GM19240 (cell line): ENCODE data around the gene ACOXL.
"Not testable (repeated sequence)": the region's sequence is repeated elsewhere in the genome, so short reads cannot be mapped to it uniquely, and the experiment has no call there.

ENCODE experiments used
- DNase-seq: peaks from one replicate; pipeline ENCODE4 v3.0.0; 2011; ENCODE audit warnings: low spot score; ENCODE audit not compliant: insufficient read length

The ACOXL gene

DNA sequence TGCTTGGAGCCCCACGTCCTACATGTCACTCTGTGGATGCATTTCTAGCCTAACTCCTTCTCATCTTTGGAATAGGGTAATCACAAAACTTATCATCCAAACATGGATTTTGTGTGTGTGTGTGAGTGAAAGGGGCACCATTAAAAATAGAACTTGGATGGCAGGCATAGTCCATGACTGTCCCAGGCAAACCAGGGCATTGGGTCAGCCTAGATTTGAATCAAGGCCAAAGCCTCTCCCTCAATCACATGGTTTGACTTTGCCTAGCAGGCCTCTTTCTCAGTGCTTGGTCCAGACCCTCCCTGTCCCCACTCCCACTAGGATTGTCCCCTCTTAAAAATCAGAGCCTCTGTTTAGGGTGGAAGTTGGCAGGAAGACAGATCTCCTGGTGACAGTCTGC is 320.9 kb downstream of the ACOXL start:
- no peak for DNase-seq

DNA sequence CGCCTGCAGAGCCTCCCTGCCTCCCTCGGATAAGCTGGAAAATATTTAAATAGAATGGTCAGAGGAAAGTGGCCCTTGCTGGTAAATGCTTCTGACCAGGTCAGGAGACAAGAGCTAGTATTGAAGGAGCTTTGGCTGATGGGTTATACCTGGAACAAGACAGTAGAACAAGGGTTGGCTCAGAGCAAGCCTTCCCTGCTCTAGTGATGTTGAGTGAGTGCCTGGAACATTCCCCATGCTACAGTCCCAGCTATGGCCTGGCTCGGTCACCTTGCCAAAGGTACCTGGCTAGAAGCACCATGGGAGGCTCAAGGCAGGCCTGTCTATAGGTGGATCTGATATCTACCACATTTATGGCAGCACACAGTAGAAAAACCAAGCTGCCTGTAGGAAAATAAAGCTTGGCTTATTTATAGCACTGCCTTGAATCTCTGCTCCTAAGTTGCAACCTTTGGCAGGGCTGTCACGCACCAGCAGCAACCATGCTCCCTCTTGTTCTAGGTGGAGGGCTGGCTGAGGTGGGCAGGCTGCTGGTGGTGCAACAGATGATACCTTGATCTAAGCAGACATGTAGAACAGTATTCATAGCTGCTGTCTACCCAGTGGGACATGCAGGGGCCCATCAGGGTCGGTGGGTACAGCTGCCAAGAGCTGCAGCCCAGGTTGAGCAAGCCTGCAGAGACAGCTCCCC is 321.6 kb downstream of the ACOXL start:
- DNase-seq, result no peak

DNA sequence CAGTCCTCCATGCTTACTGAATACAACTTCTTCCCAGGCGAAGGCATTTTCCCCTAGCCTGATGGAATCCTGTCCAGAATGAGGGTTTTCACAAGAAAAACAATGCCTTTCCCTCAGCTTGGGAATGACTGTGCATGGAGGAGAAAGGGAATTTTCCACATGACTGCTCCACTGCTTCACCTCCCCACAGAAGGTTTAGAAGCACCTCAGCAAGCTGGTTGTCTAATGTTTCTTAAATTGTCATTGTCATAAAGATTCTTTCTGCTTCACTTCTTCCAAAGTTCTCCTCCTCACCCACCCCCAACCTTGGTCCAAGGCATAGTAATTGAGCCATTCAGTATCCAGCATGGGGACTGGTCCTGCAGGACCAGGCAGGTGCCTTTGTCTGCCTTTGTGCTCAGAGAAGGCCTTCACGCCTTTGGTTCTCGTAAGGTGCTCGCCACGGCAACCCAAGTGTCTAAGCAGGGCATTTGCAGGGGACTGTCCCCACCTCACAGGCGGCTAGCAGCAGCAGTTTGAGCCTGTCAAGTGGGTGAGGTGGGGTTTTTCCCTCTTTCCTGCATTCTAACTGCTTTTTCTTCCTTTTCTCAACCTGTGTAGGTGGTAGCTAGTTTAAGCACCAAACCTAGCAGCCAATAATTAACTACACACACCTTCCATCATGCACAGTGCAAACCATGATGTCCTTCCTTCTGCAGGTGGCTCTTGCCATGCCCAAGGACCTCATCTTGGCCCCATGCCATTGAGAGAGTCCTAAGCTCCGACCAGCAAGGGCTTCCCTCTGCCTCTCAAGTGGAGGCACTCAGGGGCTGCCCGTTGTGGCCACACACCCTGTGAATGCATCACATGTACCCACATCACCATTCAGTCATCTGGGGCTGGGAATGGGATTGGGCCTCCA is 322.7 kb downstream of the ACOXL start:
- no peak for DNase-seq

DNA sequence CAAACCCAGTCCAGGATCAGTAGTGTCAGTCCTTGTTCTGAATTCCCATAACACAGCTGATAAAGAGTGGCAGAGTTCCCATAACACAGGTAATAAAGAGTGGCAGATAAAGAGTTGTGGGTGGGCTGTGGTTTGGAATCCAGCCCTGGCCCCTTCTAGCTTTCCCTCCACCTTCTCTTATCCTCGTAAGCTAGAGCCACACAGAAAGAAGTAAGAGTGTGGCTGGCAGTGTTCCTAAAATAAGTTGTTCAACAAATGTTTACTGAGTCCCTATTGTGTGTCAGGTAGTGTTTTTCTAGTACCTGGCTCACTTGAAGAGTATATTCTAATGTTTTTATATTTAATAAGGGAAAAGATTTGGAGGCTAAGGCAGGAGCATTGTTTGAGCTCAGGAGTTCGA is 323.4 kb downstream of the ACOXL start:
- no peak for DNase-seq

DNA sequence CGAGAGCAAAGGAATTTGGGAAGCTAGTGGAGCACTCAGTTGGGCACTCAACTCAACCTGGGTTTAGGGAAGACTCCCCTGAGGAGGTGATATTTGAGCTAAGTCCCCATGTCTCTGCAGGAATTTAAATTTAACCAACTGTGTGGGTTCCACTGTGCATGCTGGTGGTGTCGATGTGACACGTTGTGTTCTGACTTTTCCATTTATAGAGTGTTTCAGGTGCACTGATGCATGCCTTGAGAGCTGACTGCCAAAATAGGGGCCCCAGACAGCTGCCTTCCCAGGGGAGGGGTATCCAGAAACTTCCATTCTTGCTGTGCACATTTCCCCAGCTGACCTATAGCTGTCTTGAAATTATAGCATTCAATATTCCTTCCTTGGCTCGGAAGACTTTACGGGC is 324.7 kb downstream of the ACOXL start:
- DNase-seq, result no peak

DNA sequence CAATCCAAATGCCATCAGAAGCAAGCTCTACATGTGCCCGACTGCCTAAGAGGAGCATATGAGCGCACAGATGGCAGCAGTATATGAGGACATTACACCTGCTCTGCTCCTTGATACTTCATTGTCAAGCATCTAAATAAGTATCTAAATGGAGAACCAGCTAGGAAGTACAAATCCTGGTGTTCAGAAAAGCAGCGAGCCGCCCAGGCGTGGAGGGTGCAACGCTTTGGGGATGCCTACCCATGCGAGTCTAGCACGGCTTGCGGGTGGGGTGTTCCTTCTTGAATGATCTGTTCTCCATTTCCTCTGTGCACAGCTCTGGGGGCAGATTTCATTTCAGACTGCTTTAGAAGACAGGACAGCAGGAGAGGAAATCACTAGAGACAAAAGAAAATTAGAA is 325.3 kb downstream of the ACOXL start:
- DNase-seq, result no peak

DNA sequence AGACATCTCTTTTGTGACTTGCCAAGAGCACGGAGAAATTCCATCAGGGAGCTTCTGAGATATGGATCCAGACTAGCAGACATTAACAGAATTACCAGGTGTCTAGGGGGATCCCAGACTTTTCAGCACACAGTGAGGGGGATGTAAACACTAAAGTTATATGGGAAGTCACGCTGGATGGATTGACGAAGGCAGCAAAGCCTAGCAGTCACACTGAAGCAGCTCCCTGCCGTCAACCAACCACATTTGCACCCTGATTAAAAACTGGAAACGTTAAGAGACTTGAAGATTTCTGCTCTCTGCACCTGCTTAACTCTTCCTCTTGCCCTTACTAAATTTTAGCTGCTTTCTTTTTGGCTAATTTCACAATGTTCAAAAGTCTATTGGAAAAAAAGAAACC is 325.9 kb downstream of the ACOXL start:
- no peak for DNase-seq

DNA sequence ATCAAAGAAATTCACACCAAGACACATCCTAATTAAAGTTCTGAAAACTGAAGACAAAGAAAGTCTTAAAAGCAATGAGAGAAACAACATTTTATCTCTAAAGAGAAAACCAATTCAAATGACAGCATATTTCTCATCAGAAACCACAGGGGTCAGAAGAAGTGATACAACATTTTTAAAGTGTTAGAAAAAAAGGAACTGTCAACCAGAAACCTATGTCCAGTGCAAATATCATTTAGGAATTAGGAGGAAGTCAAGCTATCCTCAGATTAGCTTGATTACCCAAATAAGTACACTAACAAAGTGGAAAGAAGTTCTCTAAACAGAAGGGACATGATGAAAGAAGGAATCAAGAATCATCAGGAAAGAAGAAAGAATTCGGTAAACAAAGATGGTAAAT is 328.8 kb downstream of the ACOXL start:
- DNase-seq, result no peak

DNA sequence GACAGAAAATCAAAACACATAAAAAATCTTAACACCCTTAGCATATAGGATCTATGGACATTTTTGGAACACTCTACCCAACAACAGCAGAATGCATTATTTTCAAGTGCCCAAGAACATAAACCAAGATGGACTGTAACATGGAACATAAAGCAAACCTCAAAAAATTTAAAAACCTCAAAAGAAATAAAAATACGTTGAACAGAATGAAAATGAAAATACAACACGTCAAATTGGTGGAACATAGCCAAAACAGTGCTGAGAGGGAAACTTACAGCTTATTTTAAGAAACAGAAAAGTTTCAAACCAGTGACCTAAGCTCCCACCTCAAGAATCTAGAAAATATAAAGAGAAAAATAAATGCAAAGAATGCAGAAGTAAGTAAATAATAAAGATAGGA is 330.0 kb downstream of the ACOXL start:
- no peak for DNase-seq

DNA sequence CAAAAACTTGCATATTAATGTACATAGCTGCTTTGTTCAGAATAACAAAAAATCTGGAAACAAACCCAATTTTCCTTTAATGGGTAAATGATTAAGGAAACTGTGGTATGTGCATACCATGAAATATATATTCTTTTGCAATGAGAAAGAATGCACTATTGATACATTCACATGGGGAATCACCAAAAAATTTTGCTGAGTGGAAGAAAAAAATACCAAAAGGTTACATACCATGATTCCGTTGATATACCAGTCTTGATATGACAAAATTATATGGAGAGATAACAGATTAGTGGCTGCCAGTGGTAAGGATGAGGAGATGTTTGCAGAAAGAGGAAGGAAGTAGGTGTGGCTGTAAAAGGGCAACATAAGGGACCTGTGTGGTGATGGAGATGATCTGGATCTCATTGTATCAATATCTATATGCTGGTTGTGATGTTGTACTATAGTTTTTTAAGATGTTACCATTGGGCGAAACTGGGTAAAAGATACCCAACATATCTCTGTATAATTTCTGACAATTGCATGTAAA is 333.8 kb downstream of the ACOXL start:
- DNase-seq, result no peak

DNA sequence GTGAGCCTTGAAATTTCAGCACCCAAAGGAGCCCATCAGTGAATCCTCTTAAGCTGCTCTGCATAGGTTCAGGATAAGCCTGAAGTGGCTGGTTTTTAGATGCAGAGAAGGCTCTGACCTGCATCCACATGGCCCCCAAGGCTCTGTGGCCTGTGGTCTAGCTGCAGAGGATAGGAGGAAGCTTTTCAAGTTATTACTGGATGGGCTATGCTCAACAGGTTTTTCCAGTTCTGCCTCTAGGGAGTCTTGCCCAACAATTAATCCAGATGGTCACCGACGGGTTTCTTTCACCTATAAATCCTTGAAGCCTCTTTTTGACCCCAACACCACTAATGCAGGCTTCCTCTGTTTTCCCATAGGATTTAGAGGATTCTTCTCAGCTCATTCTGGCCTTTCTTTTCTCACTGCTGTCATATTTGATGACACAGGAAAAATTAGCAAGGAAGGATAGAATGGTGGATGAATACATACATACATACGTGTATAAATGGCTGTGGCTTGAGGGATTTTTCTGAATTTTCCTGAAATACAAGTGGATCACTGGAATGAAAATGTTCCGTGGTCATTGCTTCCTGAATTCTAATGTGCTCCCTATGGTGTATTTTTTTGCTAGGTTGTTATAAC is 336.2 kb downstream of the ACOXL start:
- no peak for DNase-seq

DNA sequence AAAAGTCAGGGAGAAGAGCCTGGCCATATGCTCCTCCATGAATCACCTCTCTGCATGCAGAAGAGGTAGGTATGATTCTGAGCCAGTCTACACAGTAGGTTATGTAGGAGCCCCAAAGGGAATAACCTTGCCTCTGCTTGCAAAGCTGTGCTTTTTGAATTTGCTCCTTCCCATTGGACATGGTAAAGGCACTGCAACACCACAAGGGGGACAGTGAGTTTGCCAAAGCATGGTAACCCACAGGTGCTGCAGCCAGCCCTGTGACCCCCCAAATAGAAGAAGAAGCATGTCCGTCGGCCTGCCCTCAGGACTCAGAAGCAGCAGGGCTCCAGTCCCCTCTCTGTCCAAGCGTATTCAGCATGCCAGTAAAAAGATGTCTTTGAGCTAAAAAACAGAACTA is 337.3 kb downstream of the ACOXL start:
- no peak for DNase-seq

DNA sequence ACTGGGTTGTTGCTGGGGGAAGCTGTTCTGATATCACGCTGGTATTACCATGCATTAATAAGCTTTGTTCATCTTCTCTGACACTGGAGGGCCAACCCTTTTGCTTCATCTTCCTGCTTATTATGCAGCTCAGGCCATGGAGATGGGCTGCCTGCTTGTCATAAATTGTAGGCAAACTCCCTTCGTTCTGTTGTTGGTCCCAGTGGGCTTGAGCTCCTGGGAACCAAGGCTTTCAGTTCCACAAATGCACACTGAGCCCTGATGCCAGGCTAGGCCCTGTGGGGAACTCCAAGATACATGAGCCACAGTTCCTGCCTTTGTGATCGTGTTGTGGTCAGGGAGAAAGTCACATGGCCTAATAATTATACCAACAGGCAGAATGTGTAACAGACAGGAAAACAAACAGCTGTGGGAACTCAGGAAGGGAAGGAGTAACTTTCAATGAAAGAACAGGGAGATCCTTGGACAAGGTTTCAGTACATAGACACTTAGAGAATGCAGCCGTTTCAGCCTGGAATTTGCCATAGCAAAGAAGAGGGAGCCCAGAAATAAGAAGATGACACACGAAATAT is 339.3 kb downstream of the ACOXL start:
- DNase-seq, result no peak

DNA sequence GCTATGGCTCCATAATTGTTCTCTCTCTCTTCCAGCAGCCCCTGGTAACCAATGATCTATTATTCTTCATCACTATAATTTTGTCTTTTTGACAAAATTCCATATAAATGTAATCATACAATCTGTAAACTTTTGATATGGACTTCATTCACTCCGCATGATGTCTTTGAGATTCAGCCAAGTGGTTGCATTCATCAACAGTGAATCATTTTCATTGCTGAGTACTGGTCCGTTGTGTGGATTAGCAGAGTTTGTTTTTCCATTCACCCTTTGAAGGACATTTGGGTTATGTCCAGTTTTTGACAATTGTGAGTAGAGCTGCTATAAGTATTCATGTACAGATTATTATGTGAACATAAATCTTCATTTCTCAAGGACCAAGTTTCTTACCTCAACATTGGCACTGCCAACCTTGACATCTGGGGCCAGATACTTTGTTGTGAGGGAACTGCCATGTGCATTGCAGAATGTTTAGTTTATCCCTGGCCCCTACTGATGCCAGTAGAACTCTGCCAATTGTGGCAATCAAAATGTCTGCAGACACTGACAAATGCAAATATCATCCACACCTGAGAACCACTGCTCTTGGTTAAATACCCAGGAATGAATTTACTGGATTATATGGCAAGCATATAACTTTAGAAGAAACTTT is 340.0 kb downstream of the ACOXL start:
- no peak for DNase-seq

DNA sequence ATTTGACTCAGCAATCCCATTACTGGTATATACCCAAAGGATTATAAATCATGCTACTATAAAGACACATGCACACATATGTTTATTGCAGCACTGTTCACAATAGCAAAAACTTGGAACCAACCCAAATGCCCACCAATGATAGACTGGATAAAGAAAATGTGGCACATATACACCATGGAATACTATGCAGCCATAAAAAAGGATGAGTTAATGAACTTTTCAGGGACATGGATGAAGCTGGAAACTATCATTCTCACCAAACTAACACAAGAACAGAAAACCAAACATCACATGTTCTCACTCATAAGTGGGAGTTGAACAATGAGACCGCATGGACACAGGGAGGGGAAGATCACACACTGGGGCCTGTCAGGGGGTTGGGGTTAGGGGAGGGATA is 350.3 kb downstream of the ACOXL start:
- not testable (repeated sequence) for DNase-seq

DNA sequence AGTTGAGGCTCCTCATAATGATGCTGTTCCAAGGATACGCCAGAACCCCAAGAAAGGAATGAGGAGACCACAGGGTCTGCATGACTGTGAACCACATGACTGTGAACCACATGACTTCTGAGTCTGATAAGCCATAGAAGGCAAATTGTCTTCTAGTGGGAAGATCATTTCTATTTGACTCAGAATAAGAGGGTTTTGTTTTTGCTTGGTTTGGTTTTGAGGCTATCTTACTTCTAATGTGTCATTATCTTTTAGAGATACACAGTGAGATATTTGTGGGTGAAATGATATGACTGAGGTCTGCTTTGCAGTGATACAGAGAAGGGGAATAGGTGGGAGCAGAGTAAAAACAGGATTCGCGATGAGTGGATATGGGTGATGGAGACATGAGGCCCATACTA is 359.4 kb downstream of the ACOXL start:
- no peak for DNase-seq

DNA sequence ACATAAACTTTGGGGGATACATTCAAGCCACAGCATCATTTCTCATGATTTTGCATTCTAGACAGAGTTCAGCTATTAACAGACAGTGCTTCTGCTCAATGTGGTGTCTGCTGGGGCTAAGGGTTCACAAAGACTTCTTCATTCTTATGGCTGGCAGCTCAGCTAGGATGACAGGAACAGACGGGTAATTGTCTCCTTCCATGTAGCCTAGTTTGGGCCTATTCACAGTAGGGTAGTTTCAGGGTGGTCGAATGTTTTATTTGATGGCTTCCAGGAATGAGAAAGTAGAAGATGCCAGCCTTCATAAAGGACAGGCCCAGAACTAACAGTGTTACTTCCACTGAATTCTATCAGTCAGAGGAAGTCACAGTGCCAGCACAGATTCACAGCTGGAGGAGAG is 362.3 kb downstream of the ACOXL start:
- no peak for DNase-seq

DNA sequence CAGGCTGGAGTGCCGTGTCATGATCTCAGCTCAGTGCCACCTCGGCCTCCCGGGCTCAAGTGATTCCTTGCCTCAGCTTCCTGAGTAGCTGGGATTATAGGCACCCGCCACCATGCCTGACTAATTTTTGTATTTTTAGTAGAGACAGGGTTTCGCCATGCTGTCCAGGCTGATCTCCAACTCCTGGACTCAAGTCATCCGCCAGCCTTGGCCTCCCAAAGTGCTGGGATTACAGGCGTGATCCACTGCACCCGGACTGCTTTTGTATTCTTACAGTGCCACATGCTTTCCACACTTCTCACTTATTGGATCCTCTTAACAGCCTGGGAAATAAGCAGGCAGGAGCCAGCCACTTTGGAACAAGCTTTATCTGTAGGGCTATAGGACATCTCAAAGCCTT is 363.1 kb downstream of the ACOXL start:
- no peak for DNase-seq

DNA sequence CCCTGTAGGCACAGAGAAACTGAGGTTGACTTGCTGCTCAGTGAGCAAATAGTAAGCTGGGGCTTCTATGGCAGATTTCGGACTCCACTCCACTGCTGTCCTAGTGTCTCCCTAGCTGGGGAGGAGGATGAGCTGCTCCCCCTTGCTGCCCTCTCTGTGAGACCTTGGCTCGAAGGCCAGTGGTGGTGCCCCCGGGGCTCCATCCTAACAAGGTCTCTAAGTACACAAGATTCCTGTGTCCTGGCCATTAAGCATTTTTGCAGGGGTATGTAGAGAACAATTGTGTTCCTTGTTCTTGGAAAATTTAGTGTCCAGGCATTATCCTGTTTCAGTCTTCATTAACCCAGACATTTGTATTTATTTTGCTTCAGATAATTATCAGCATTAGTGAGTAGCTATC is 367.0 kb downstream of the ACOXL start:
- DNase-seq, result no peak

DNA sequence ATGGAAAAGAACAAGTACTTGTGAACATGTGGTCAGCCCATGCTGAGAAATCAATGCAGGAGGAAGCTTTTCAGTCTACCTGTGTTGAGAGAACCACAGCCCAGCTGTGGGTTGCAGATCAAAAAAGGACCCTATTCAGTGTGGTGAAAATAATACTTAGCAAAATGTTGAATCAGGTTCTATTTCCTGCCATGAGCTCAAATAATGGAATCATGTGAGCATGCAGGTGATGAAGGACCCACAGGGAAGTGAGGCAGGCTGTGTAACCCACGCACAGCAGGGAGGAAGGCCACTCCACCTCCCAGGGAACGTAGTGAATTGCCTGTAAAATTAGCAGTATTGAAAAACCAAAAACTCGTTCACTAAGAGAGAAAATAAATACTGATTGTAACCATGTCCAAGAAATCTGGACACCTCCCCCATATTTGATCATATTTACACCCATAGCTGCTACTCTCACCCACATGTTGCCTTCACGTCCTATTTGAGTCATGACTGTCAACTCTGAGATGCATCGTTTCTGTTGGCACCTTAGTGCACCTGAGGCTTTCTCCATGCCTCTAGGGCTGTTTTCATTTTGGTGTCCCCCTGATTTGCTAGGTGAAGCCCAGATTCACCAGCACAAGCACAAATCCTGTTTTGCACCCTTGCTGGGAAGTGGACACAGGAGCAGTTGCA is 367.9 kb downstream of the ACOXL start:
- no peak for DNase-seq

DNA sequence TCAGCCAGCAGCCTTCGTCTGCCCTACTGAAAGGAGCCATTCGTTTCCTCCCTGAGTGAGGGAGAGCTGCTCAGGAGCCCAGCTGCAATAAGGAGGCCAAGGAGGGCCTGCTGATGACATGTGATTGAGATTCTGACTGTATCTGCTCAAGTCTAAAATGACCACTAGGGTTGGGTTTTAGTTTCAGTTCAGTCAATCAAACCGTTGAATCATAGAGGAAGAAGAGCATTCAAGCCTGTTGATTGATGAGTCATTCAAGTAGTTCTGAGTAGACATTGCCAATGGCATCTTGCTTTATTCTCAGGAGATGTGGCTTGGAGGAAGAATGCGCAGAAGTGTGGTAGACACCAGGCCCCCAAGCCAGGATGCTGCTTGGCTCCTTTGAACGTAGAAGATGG is 368.4 kb downstream of the ACOXL start:
- DNase-seq, result no peak
